HL-60/S4 treated with retinoic acid at 250 ng/mL for 4 days and 3 days (cell line): ENCODE results near the gene OSBPL2.

Experiments
- in situ Hi-C: fragments of 300-500 bp; cut with MboI; formaldehyde crosslinking; loops from 2 replicates; pipeline ENCODE4 v1.7.0; 2022; ENCODE audit warnings: low sequenced_read_pairs

OSBPL2 gene

GRCh38 chr20:62296724-62297448, 58.6 kb downstream of the OSBPL2 start:
- in situ Hi-C loops = no loop called here

- in situ Hi-C loops = no loop called here
Observed at GRCh38 chr20:62297449-62298227, 59.3 kb downstream of the OSBPL2 start.

DNA sequence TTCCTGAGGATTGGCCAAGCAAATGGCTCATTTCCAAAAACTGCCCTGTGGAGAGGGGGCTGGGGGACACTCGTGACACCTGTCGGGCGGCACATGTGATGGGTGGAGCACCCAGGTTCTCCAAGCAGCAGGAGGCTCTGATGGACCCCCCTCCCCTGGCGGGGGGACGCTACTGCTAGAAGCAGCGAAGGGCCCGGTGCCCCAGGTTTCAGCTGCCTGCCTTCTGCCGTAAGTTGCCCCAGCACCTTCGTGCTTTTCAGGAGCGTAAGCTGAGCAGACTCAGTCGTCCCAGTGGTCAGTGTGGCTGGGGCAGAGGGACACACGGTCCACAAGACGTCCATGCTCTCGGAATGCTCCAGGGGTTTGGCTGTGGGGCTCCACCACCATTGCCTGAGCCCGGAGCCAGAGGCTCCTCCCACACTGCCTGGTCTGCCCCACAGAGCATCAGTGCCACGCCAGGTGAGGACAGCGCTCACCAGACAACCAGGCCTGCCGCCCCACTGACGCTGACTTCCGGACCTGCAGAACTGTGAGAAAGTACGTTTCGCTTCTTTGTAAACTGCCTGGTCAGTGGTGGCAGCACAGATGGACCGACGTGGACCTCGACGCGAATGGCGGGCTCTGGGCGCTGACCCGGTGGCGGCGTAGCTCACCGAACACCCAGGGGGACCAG, 60.4 kb downstream of the OSBPL2 start:
- in situ Hi-C loops = no loop called here

DNA sequence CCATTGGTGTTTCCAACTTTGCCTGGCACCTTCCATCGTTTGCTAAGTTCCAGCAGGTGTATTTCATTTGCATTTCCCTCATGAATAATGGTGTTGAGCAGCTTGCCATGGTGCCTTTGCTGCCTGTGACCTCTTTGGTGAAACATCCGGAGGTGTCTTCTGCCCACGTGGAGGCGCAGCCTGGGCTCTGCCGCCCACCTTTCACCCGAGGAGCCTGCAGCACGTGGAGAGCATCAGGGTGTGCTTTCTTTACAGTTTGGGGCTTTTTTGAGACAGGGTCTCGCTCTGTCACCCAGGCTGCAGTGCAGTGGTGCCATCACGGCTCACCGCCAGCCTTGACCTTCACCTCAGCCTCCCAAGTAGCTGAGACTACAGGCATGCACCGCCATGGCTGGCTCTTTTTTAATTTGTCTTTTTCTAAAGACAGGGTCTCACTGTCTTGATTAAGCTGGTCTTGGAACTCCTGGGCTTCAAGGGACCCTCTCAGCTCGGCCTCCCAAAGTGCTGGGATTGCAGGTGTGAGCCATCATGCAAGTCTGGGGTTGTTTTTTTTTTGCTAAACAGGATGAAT, 61.4 kb downstream of the OSBPL2 start:
- in situ Hi-C loops = no loop called here

GRCh38 chr20:62300319-62300718, 62.0 kb downstream of the OSBPL2 start:
- in situ Hi-C loops = no loop called here

- in situ Hi-C loops = no loop called here
Observed at GRCh38 chr20:62301111-62301668, 62.9 kb downstream of the OSBPL2 start.

GRCh38 chr20:62301773-62302340, 63.5 kb downstream of the OSBPL2 start:
- in situ Hi-C loops = no loop called here

DNA sequence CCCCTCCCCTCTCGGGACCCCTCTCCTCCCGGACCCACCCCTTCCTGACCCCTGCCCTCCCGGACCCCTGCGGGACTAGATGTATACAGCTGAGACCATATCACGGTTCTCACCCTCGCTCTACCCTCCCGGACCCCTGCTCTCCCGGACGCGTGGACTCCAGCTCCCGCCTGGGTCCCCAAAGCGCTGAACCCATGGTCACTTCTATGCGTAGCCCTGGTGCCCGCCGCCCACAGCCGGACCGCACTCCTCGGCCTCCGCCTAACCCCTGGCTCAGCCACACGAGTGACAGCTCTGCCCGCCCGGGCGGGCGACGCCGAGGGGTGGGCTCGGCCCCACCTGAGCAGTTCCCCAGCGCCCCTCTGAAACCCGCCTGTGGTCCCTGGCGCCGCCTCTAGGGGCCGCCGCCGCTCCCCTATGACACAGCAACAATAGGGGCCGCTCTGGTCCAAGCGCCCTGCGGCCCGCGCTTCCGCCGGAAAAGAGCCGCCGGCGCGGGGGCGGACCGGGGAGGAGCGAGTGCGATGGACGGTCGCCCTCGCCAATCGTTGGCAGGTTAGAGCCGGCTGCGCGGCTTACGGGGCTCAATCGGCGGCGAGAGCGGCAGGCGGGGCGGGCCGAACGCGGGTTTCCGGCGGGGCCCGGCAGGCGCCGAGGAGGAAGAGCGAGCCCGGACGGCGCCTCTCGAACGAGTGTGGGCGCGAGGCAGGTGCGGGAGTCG, 64.2 kb downstream of the OSBPL2 start, which contains the start of gene ADRM1:
Gene ADRM1, plus strand, starts transcription at position 657 of the 721 bp plus-strand sequence. CDS start 572 bp downstream, outside the sequence.
- in situ Hi-C loops = no loop called here

DNA sequence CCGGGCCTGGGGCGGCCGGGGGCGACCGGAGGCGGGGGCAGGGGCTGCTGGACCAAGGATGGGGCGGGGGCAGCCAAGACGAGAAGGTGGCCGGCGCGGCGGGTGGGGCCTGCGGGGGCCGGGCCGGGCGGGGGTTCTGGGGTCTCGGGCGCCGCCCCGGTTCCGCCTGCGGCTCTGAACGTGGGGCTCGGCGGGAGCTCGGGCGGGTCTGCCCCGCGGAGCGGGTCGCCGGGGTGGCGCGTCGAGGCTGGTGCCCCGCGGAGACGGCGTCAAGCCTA, 64.7 kb downstream of the OSBPL2 start:
- in situ Hi-C loops = no loop called here

- in situ Hi-C loops = no loop called here
Observed at GRCh38 chr20:62303340-62304226, 65.3 kb downstream of the OSBPL2 start.

DNA sequence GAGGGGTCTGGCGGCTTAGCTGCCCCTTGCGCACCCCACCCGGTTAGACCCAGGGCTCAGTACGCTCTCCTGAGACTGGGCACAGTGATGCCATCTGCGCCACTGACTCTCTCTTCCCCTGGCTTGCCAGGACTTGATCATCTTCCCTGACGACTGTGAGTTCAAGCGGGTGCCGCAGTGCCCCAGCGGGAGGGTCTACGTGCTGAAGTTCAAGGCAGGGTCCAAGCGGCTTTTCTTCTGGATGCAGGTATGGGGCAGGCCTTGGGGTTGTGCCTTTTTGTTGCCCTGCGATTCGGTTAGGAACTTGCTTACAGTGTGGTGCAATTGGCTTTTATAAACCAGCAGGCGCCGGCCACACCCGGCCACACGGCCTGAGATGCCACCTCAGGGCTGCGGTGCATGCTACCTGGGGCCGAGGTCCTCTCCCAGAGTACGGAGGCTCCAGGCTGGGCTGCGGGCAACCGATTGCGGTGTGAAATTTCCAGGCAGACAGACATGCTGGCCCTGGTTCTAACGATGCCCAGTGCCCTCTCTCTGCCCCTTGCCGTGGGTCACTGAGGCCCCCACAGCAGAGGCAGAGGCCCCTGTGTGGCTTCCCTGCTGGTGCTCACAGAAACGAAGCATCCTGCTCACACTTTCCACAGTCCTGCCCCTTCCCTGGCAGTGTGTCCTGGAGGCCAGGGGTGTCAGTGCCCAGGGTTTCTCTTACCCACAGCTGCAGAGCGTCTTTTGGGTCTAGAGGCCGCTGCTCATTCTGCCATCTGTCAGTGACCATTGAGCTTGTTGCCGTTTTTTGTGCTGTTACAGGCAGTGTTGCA, 66.2 kb downstream of the OSBPL2 start:
- in situ Hi-C loops = no loop called here

GRCh38 chr20:62305149-62305764, 66.9 kb downstream of the OSBPL2 start:
- in situ Hi-C loops = no loop called here

- in situ Hi-C loops = no loop called here
Observed at GRCh38 chr20:62305765-62306413, 67.6 kb downstream of the OSBPL2 start.

DNA sequence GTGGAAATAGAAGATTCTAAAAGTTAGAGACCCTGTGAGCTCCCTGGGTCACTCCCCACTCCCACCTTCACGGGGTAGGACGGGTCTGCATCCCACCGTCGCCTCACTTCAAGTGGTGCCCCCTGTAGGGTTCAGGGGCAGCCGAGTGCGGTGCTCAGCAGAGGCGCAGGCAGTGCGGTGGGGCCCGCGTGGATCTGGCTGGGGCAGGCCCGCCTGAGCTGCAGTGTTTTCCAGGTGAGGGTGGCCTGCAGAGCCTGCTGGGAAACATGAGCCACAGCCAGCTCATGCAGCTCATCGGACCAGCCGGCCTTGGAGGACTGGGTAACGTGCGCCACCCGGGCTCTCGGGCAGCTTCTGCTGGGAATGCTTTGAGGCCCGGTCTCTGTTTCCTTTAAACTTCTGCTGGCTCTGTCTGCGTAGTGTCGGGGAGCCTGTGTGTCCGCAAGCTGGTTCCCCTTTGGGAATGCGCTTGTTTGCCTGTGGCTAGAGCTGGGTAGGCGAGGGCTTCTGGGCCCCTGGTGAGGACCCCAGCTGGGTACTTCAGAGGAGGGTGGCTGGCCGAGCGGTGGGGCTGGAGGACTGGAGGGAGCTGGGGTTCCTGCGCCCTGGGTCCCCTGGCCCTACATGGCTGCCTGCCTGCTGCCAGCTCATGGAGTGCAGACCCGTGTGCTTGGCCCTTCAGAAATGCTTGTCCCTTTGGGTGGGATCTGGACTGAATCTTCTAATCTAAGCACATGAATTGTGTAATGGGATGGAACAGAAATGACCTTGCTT, 68.3 kb downstream of the OSBPL2 start:
- in situ Hi-C loops = no loop called here

DNA sequence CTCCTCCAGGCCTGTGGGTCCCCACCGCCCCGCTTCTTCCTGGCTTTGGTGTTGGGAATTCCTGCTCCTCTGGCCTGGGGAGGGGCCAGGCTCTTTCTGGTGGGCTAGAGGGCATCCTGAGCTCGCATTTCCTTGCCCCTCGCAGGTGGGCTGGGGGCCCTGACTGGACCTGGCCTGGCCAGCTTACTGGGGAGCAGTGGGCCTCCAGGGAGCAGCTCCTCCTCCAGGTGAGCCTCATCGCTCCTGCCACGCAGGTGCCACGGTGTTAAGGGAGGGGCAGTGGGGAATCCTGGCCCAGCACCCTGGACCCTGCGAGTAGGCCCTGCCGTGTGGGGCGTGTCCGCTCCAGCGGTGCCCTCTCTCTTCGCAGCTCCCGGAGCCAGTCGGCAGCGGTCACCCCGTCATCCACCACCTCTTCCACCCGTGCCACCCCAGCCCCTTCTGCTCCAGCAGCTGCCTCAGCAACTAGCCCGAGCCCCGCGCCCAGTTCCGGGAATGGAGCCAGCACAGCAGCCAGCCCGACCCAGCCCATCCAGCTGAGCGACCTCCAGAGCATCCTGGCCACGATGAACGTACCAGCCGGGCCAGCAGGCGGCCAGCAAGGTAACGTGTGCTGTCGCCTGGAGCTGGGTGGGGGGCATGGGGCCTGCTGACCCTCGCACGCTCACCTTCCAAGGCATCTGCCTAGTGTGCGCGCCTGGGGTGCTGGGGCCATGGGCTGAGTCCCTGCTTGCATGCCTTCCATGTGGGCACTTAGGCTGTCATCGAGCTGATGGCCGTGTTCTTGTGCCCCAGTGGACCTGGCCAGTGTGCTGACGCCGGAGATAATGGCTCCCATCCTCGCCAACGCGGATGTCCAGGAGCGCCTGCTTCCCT, 69.1 kb downstream of the OSBPL2 start:
- in situ Hi-C loops = no loop called here
